Measurements from ENCODE around the gene ZNF555.
"Not testable (repeated sequence)": the region's sequence is repeated elsewhere in the genome, so short reads cannot be mapped to it uniquely, and the experiment has no call there.

The ZNF555 gene

GRCh38 chr19:2872175-2872574 lies 30.9 kb downstream of the ZNF555 start:
- not testable (repeated sequence) for DNase-seq

- no peak for DNase-seq
Observed at GRCh38 chr19:2877398-2878331, 36.4 kb downstream of the ZNF555 start.

GRCh38 chr19:2883686-2884439 lies 42.6 kb downstream of the ZNF555 start:
- DNase-seq: no peak

GRCh38 chr19:2885736-2886135 lies 44.5 kb downstream of the ZNF555 start:
- DNase-seq: no peak

GRCh38 chr19:2887391-2887914 lies 46.2 kb downstream of the ZNF555 start:
- DNase-seq: peak in 1 of 2 experiments; percentile 12

GRCh38 chr19:2888731-2889224 lies 47.5 kb downstream of the ZNF555 start:
- DNase-seq: peak; percentile 39 to 58

- DNase-seq: not testable (repeated sequence)
Observed at GRCh38 chr19:2890531-2890930, 49.3 kb downstream of the ZNF555 start.

GRCh38 chr19:2896694-2897093 lies 55.4 kb downstream of the ZNF555 start:
- no peak for DNase-seq

- DNase-seq: peak; percentile 99 to 100
Observed at GRCh38 chr19:2900296-2901252, 59.3 kb downstream of the ZNF555 start, which contains the start of gene ZNF57. Gene ZNF57, plus strand, starts transcription at chr19:2900928. Its CDS starts 118 bp downstream, at chr19:2901046.

- no peak for DNase-seq
Observed at GRCh38 chr19:2902590-2903218, 61.4 kb downstream of the ZNF555 start.

GRCh38 chr19:2903326-2903725 lies 62.1 kb downstream of the ZNF555 start:
- not testable (repeated sequence) for DNase-seq

GRCh38 chr19:2905918-2906519 lies 64.7 kb downstream of the ZNF555 start:
- no peak for DNase-seq

GRCh38 chr19:2906631-2907195 lies 65.4 kb downstream of the ZNF555 start:
- DNase-seq: no peak
